PC-9 (cell line): ENCODE measurements around the gene ACTN3.

ENCODE experiments used
- CTCF ChIP-seq: fragments of 200-600 bp; sonication (generic); conservative IDR thresholded peaks from 2 replicates; pipeline ENCODE4 v1.6.1; 2017; ENCODE audit warnings: mixed run types, antibody characterized with exemption, mild to moderate bottlenecking, moderate library complexity
- EZH2 ChIP-seq: fragments of 200-600 bp; sonication (generic); IDR thresholded peaks from 2 replicates; pipeline ENCODE4 v1.8.0; 2017; ENCODE audit warnings: antibody characterized with exemption, low read depth

- TF ChIP-seq CTCF, result no peak
- no peak for TF ChIP-seq EZH2
These were observed 17.1 kb downstream of the ACTN3 start for GRCh38 chr11:66563832-66564231.
